T-helper 2 cell treated with Interferon-gamma antibody and Interleukin-4, amounts not matched to agents 100 ng/mL and 5 ng/mL, for 36 hours (primary cell): ENCODE measurements around the gene NAAA. TPM values are rescaled to one million over a fixed set of nuclear protein-coding genes. Genes with fewer than 3 reads are reported as not detected.
"Not testable (repeated sequence)": the region's sequence is repeated elsewhere in the genome, so short reads cannot be mapped to it uniquely, and the experiment has no call there.

Source experiments
- intact Hi-C: fragments of 100-400 bp; cut with micrococcal nuclease; formaldehyde crosslinking; loops from one replicate; pipeline ENCODE4 v1.15.1; 2023
- total RNA-seq: library from RNA; stranded (reverse); gene quantifications from 2 replicates; pipeline ENCODE4 v1.2.3, GENCODE V29; 2022

NAAA gene
- total RNA-seq, 1 donor from 2014 or later = 37.7 TPM

- intact Hi-C loops = no loop called here
These were observed 20.5 kb downstream of the NAAA start for GRCh38 chr4:75920327-75920726.

- intact Hi-C loops = loop anchor here (5.0 kb wide), 1 partner anchor 72 kb away; the partner anchor contains the start of gene SDAD1
These were observed 20.9 kb downstream of the NAAA start for GRCh38 chr4:75919920-75920319.

GRCh38 chr4:75916091-75916661 lies 24.6 kb downstream of the NAAA start:
- intact Hi-C loops = loop anchor here (1.0 to 5.0 kb wide), 3 partner anchors 25 to 151 kb away; partner anchors contain the start of genes NAAA and SDAD1

GRCh38 chr4:75912968-75913367 lies 27.8 kb downstream of the NAAA start:
- intact Hi-C loops = no loop called here

- intact Hi-C loops = not testable (repeated sequence)
These were observed 30.0 kb downstream of the NAAA start for GRCh38 chr4:75910831-75911230.

GRCh38 chr4:75909405-75909804 lies 31.4 kb downstream of the NAAA start:
- intact Hi-C loops = no loop called here

- intact Hi-C loops = no loop called here
These were observed 32.3 kb downstream of the NAAA start for GRCh38 chr4:75908555-75908954.

GRCh38 chr4:75907966-75908365 lies 32.8 kb downstream of the NAAA start:
- intact Hi-C loops = no loop called here

GRCh38 chr4:75904076-75904475 lies 36.7 kb downstream of the NAAA start:
- intact Hi-C loops = no loop called here

DNA sequence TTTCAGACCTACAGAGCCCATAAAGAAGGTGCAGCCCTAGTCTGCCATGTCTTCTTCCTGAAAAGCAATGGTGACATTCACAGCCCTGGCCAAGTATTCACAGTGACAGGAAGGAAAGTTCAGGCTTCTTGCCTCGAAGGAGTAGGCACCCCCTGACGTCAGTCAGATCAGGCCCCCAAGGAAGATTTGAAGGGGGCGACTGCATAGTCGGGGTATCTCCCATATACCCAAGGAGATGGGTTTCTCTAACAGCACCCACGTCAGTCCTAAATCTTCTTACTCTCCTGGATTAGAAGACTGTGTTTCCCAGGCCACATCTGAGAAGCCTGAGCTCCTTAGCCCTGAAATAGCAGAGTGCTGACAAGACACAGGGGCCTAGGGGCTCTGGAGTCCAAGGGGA lies 38.5 kb downstream of the NAAA start, which contains the start of gene PPEF2:
Gene PPEF2, minus strand, starts transcription at position 101 of the 400 bp plus-strand sequence. CDS start 6,127 bp downstream, outside the sequence.
- intact Hi-C loops = no loop called here

- intact Hi-C loops = no loop called here
These were observed 42.3 kb downstream of the NAAA start for GRCh38 chr4:75898536-75898935.

GRCh38 chr4:75895744-75896314 lies 45.0 kb downstream of the NAAA start:
- intact Hi-C loops = loop anchor here (1.0 to 2.0 kb wide), 2 partner anchors 45 to 171 kb away; partner anchors contain the start of gene NAAA

DNA sequence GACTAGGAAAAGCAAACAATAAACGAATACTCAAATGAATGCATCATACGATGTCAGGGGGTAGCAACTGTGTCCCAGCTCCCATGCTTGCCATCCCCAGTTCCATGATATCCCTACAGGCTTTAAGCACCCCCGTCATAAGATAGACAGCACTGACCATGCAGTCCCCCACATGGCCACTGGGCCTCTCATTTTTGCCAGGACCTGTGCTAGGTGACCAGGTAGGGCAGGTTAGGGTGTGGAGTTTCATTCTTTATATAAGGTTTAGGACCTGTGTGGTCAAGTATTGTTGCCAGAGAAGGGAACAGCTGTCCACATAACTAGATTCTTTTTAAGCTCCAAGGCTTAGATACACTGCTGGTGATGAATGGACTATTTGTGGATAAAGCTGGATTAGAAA lies 48.3 kb downstream of the NAAA start:
- intact Hi-C loops = no loop called here

DNA sequence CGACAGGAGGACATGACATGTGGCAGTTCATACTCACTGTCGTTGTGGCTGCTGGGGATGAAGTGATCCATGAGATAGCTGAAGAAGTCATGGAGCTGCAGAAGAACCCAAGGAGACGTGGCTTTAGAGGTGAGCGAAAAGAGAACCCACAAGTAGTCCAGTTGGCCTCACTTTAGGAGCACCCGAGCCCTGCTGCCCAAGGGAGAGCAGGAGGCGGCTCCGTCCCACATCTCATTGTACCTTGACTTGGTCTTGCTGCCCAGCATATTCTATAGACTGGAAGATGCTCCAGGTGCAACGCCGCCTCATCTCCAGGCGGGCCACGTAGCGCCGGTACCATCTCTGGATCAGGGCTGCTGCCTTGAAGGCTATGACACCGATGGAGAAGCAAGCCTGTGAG lies 49.2 kb downstream of the NAAA start:
- intact Hi-C loops = no loop called here

DNA sequence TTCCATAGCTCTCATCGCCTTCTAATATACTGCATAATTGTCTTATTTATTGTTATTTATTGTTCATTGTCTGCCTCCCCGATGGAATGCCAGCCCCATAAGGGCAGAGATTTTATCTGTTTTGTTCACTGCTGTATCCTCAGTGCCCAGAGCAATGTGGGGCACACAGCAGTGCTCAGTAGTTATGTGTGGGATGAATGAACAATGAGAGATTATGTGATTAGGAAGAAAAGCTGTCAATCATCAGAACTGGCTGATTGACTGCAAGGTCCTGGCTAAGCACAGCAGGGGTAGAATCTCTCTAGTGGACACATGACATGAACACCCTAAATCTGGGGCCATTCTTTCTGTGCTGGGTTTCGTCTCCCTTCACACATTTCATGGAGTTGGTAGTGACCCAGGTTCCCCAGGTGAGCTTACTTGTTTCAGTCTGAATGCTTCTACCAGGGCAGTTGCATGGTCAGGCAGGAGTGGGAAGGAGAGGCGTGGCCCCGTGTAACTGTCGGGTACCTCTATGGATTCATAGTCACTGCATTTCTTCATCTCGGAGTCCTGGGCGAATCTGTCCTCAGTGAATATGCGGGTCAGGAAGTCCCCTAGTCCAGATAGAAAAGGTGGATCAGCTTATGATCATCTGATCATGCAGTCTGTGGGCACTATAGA lies 51.1 kb downstream of the NAAA start:
- intact Hi-C loops = no loop called here

DNA sequence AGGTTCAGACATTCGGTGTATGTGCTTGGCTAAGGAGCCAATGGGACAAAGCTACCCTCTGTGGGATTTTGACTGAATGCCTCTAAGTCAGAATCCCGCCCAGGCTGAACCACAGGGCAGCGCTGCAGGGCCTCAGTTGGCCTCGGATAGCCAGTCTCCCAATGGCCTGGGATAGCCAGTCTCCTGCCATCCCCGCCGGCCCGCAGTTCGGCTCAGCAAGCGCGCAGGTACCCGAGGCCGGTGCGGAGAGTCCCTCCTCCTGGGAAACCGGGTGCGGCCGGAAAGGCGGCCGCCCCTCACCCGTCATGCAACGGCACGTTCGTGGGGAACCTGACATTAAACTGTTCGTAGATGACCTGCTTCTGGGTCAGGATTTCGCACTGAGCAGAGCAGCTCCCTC lies 54.7 kb downstream of the NAAA start:
- intact Hi-C loops = no loop called here

DNA sequence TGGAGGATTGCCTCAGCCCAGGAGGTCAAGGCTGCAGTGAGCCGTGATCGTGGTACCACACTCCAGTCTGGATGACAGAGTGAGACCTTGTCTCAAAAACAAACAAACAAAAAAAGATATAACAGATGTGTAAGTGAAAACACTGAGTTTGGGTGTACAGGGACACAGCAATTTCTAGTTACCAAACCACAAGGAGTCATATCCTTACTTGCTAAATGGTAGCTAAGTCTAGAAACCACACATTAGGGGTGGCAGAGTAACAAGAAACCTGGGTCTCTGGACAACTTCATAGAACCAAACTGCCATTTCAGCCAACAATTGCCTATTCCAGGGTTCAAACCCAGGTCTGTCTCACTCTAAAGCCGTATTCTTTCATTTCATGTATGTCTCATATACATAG lies 59.3 kb downstream of the NAAA start:
- intact Hi-C loops = no loop called here

DNA sequence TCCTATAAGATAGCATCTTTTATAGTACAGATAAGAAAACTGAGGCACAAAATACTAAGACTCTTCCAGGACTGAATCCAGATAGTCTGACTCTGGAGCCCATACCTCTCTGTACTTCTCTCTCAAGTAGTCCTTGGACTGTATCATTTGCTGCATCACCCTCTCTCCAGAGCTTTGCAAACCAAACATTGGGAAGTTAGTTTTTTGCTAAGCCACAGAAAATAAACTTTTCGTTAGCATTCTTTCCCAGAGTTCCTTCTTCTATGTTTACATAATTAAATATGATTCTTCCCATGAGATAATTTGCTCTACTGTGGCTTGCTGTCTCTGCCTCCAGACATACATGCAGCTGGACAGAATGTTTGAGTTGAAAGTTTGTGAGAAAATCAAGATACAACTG lies 60.5 kb downstream of the NAAA start:
- intact Hi-C loops = no loop called here

DNA sequence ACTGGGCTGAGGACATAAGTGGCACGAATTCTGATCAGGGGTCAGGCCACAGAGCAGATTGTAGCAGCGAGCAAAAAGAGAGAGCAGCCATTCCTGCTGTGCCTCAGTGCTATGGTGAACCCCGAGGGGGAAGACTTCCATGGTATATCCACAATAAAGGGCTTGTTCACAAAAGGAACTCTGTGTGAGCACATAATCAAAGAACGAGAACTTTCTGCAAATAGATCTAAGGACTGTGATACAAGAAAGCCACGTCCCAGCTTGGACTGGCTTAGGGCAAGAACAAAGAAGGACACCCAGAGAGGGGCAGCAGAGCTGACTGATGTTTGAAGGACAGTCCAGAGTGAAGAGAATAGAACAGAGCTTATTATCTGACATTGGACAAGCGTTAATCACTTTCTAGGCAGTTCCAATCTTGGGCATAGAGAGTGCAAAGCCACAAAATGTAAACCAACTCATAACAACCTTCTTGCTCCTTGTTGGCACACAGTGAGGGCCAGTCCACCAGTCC lies 62.5 kb downstream of the NAAA start:
- intact Hi-C loops = no loop called here

- intact Hi-C loops = no loop called here
These were observed 64.6 kb downstream of the NAAA start for GRCh38 chr4:75876218-75876617.

DNA sequence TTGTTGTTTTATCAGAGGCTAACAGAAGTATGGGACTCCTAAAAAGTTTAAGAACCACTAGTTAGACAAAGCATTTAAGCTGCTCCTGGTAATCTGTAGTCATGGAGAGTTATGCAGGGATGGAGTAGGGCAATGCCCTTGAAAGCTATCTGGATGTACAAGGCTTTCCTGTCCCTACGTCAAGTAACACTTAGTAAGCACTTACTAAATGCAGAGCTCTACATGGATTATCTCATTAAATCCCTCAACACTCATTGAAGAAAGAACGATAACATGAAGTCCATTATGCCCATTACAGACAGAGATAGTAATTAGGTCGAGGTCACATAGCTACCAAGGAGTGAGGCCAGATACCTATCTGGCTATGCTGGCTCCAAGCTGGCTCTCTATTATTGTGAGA lies 71.7 kb downstream of the NAAA start:
- intact Hi-C loops = no loop called here

DNA sequence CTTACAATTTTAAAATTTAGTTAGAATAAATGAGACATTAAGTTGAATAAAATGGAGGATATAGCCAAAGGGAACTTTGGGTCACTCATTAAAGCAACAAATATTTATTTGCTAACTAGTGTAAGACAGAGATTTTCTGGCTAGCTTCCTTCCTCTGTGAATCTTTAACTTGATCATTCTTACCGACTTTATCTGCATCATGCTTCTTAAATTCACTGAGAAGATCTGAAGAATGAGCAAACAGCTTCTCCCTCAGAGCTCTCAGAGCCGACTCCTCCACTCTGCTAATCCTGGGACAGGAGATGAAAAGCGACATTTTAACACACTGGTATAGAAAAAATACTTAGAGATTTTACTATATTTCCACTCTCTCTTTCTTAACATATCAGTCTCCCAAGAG lies 73.7 kb downstream of the NAAA start:
- intact Hi-C loops = no loop called here
